ENCODE results near the gene EIF4E3. TPM values are rescaled to one million over a fixed set of nuclear protein-coding genes. Genes with fewer than 3 reads are reported as not detected.

The EIF4E3 gene
- total RNA-seq, 1 donor from 2014 or later: 0.60 TPM

DNA sequence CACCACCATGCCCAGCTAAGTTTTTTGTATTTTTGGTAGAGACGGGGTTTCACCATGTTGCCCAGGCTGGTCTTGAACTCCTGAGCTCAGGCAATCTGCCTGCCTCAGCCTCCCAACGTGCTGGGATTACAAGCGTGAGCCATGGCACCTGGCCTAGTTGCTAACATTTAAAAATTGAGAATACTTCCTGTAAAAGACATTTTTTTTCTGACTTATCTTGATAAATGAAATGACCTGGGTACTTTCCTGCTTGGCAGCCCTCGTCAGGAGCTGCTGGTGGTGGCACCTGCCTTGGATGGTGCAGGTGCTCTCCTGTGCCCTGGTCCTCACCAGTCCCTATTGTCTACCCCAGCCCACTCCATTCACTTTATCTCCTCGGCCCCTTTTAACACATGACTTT is 74.8 kb downstream of the EIF4E3 start:
- no peak for DNase-seq (ENCODE audit: low read depth in 2 of 2)

DNA sequence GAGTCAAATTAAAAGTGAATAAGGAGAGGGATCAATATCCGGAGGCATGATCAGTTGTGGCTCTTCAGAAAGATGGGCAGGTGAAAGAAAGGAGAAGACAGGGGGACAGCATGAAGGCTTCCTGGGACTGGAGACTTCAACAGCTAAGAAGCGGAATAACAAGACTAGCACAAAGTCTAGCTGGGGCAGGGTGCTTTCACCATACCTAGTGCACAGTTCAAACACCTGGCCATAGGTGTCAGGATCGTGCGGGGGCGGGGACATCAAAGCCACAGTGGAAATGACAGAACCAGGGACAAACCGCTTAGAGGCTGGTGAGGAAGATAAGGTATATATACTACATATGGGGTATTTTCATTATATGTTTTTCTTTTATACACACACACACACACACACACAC is 75.4 kb downstream of the EIF4E3 start:
- no peak for DNase-seq (ENCODE audit: low read depth in 2 of 2)

DNA sequence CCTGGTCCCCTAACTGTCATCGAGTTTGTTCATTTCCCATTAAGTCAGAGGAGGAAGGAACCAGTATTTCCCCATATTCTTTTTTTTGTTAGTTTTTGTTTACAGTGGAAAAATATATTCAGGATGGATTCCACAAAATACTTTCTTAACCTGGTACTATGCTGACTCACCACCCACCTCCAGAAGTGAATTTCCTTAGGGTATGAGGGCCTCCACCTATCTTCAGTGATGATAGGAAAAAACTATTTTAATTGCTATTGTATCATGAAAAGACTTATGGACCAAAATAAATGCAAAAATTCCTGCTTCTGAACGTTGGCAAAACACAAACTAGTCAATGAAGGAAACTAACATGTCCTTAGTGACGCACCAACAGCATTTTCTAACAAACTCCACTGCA is 77.5 kb downstream of the EIF4E3 start:
- no peak for DNase-seq (ENCODE audit: low read depth in 2 of 2)

DNA sequence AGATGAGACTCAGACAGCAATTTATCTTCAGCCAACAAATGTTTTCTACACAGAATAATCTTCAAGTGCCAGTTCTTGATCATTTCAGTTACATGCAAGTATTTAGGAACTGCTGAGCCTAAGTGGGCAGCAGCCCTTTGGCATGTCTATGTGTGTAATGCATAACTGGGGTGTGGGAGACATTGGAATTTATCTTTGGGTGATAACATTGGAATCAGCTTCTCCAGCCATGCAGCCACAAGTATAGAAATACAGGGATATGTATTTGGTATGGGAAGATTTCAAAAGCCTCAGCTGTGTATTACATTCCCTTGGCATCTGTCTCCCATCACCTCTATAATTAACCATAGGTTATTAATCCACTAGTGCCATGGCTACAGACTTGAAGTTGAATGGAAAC is 78.2 kb downstream of the EIF4E3 start:
- no peak for DNase-seq (ENCODE audit: low read depth in 2 of 2)

DNA sequence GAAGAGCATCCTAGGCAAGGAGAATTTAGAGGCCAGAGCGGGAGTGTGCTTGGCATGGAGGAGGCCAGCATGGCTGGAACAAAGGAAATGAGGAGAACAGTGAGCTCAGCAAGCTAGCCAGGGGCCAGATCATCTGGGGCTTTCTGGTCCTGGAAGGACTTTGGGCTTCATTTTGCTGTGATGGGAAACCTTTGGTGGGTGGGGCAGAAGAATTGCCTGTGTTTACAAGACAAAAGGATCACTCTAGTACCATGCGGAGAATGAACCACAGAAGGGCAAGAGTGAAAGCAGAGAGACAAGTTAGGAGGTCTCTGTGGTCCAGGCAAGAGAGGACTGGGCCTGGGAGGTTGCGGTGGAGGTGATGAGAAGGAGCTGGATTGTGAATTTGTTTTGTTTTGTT is 80.1 kb downstream of the EIF4E3 start:
- no peak for DNase-seq (ENCODE audit: low read depth in 2 of 2)

DNA sequence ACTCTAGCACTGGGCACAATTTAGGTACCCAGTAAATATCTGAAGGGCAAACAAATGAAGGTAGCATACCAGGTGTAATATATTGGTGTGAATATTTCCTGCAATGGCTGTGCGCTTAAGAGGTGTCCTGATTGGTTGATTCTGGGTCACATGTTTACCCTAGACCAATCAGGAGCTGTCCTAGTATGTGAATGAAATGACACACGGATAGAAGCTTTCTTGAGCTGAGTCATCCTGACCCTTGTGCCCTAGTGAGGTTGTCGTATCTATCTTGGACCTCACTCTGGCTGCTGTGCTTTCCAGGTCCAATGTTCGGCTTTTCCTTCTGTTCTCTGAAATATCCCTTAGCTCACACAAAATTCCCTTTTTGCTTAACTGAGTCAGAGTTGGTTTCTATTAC is 83.5 kb downstream of the EIF4E3 start:
- DNase-seq (ENCODE audit: low read depth in 2 of 2): peak in 1 of 2 donors; percentile 2

DNA sequence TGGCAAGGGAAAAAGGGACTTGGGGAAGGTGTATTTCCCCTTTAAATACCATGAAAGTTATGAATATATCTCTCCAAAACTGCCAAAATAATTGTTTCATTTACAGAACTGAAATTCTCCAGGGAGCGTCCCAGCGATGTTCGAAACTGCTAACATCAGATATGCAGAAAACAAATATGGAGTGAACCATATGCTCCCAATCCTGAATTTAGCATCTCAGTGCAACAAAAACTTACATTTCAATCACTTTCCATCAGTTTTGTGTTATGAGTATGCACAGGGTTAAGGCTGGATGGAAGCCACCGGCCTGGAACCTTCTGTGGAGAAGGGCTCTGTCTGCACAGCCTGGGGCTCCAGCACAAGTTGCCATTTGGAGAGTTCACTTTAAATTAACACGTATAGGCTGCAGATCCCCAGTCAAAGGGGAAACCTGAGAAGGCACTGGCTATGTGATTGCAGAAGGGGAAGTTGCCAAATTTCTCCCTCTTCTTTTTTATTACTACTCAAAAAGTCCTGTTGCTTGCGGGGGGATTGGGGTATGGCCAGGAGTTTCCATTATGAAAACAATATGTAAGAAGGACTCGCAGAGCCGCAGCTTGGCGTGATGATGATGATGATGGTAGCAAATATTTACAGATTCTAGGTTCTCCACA is 84.7 kb downstream of the EIF4E3 start:
- DNase-seq (ENCODE audit: low read depth in 2 of 2): no peak

DNA sequence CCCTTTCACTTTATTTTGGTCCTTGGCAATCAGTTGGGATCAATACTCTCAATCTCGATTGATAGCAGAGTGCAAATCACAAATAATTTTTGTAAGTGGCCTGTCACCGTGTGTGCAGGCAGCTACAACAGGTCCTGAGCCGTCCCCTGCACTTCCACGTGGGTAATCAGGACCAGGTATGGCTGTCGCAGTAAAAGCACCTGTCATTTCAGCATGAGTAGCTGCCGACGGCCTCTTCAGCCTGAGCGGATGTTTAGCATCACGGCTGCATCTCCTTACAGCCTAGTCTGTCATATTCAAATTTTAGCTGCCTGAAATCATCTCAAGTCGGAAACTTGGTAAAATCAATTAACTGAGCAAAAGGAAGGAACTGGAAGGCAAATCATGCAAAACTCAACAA is 88.7 kb downstream of the EIF4E3 start:
- DNase-seq (ENCODE audit: low read depth in 2 of 2): no peak

DNA sequence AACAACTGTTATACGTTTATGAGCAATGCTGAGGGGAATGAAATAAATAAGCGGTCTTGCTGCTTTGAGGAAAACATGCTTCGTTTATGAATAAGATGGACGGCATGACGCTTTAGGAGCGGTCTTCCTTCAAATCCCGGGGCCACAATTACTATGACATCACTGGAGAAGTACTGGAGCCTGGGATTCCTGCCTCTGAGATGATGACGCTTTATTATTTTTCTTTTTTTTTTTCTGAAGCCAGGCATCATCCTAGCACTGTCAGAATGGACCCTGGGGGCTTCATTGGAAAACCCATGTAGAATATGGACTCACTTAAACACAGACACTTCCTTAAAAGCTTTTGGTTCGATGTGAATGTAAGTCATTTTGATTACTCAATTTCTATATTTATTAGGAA is 89.2 kb downstream of the EIF4E3 start:
- DNase-seq (ENCODE audit: low read depth in 2 of 2): no peak

DNA sequence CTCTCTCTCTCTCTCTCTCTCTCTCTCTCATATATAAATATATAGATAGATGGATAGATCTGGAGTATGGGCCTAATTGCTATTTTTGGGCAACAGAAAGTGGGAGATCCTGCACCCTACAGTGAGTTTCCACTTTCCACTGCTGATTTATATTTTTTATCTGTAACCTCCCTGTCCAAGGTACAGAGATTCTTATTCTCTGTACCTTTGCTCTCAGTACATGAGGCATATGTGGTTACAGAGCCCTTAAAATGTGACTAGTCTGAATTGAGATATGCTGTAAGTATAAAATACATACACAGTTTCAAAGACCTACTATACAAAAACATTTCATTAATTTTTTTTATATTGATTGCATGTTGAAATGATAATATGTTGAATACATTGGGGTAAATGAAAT is 90.5 kb downstream of the EIF4E3 start:
- no peak for DNase-seq (ENCODE audit: low read depth in 2 of 2)

DNA sequence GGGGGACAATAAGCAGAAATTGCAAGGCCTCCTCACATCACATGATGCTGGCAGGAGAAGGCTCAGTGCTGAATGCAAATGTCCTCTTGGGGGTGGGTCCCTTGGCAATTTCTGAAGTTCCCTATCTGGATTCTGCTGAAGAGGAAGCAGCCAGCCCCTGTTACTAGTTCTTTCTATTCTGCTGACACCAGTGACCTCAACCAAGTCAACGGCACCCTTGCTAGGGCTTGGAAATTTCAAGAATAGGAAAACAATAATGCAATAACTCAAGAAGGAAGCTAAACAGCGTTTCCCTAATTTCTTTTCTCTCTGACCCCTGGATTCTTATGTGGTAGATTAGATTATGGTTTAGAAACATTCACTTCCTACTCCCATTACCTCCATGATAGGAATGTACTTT is 95.5 kb downstream of the EIF4E3 start:
- DNase-seq (ENCODE audit: low read depth in 2 of 2): no peak

DNA sequence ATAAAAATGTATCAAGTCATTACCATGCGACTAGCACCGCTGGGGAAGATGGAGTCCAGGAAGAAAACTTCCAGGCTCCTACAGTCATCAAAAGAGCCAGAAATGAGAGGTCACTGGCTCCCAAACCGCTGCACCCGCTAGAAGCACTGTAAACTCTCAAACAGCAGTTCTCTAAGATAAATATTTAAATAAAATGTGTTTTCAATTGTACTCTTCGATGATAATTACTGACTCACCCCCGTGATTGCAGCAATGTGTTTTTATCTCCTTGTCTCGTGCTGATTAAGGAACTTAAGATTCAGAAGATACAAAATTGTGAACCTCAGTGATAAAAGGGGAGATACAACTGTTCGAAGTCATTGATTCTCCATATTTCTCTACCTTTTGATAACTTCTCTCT is 95.9 kb downstream of the EIF4E3 start:
- DNase-seq (ENCODE audit: low read depth in 2 of 2): no peak

DNA sequence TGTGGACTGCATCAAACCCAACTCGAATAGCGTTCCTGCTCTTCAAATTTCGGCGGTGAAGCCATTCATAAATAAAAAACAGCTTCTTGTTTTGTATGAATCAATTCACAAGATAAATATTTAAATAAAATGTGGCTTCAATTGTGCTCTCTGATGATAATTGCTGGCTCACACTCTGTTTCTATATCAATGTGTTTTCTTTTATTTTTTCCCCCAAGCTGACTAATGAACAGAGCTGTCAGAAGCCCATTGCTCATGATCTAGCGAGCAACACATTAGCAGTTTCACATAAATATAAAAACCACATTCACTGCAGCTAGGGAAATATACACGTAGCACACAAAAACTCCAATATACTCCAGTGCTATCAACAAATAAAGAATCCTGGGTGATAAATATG is 96.7 kb downstream of the EIF4E3 start:
- no peak for DNase-seq (ENCODE audit: low read depth in 2 of 2)

DNA sequence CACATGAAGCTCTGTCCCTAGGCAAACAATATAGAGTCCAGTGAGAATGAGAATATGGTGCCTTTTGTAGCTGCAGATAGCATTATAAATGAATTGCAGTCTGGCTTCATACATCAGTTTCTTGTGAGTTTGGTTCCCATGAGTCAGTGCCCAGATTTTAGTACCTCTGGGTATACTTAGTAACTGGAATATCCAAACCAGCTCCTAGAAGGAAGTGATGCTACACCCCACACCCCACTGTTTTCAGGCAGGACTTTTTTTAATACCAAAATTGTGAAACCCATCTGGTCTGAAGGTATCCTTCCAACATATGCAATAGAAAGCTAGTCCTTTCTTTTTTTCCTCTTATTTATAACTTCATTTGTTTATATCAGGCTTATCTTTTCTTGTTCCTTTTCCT is 99.5 kb downstream of the EIF4E3 start:
- no peak for DNase-seq (ENCODE audit: low read depth in 2 of 2)

Other genes starting within 250 kb of the EIF4E3 start
- gene FOXP1, start 141.7 kb downstream of the EIF4E3 start, total RNA-seq: 46.4 and 75.2 TPM in 2 replicates
- not detected in 2 replicates for gene GPR27, start 28.5 kb upstream of the EIF4E3 start, total RNA-seq
- not detected in 2 replicates for gene PROK2, start 59.7 kb upstream of the EIF4E3 start, total RNA-seq